Measurements from ENCODE around the gene LRRC38. TPM values are rescaled to one million over a fixed set of nuclear protein-coding genes. Genes with fewer than 3 reads are reported as not detected.
"Not testable (repeated sequence)": the region's sequence is repeated elsewhere in the genome, so short reads cannot be mapped to it uniquely, and the experiment has no call there.

The LRRC38 gene
- total RNA-seq, 1 donor: not detected

DNA sequence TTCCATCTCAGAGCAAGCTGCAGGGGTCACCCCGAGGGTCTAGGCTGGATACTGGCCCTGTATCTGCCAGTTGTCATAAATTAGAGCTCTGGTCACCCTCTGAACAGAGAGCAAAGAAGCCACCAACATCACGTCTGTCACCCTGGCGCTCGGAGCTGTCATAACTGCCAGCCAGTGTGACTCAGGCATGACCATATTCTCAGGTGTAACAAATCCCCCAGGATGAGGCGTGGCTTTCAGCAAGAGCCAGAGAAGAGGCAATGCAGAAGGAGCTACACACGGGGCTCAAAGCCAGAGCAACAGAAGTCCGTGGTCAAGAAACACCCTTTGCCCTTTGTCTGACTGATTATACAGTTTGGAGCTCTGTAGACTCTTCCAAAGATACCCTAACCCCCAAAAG is 63.6 kb downstream of the LRRC38 start:
- H3K4me1 ChIP-seq (ENCODE audit: insufficient read depth, low read length): no peaks in the 10 kb centered on the region
- no peaks in the 10 kb centered on the region for H4K20me1 ChIP-seq (ENCODE audit: insufficient read depth, low read length)
- H3K36me3 ChIP-seq (ENCODE audit: insufficient read depth, low read length): no peaks in the 10 kb centered on the region

DNA sequence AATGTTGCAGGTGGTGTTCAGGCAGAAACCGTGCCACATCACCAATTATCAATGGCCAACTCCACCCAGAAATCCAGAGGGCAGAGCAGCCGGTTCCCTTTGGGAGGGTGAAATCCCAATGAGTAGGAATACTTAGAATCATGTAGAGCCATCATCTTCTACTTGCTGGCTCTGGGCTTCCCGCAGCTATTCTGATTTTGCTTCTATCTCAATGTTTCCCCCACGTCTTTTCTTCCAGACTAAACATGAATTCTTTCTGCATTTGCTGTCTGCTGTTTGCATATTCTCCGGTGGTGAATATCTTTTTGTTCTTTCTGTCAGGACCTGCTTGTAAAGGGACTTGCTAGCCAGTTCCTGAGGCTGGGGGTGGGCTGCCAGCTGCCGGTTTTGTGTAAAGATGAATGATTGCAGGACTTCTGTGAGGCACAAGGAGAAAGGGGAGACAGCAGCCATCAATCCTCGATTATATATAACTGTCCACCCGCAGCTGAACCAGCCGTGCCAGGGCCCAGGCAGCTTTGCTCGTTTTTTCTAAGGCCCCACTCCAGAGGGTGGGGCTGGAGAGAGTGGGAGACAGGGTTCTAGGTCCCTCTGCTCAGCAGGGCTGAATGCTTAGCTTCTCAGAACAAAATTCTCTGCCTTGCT is 70.3 kb downstream of the LRRC38 start:
- peak; percentile 81 for DNase-seq (ENCODE audit: insufficient read length, low spot score, missing footprints)
- H3K36me3 ChIP-seq (ENCODE audit: insufficient read depth, low read length): no peaks in the 10 kb centered on the region

More for the DNA sequence above, 63.6 kb downstream of the LRRC38 start:
- Histone ChIP-seq H3K4me2 (ENCODE audit: insufficient read depth, low read length) (no peak overlapping the region), H3K27ac (ENCODE audit: low read depth, low read length) (no peak overlapping the region), H2AFZ (ENCODE audit: low read length) (no peak overlapping the region), H3K4me3 (ENCODE audit: insufficient read depth, low read length) (no peak overlapping the region), H3K79me2 (ENCODE audit: insufficient read depth, low read length) (no peaks in the 10 kb centered on the region), H3K9me3 (ENCODE audit: low read depth, low read length) (no peaks in the 10 kb centered on the region), H3K27me3 (ENCODE audit: insufficient read depth, low read length) (no peaks in the 10 kb centered on the region)
- TF ChIP-seq, protein P1, sequence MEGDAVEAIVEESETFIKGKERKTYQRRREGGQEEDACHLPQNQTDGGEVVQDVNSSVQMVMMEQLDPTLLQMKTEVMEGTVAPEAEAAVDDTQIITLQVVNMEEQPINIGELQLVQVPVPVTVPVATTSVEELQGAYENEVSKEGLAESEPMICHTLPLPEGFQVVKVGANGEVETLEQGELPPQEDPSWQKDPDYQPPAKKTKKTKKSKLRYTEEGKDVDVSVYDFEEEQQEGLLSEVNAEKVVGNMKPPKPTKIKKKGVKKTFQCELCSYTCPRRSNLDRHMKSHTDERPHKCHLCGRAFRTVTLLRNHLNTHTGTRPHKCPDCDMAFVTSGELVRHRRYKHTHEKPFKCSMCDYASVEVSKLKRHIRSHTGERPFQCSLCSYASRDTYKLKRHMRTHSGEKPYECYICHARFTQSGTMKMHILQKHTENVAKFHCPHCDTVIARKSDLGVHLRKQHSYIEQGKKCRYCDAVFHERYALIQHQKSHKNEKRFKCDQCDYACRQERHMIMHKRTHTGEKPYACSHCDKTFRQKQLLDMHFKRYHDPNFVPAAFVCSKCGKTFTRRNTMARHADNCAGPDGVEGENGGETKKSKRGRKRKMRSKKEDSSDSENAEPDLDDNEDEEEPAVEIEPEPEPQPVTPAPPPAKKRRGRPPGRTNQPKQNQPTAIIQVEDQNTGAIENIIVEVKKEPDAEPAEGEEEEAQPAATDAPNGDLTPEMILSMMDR (IDR thresholded peaks at IDR 0.05; ENCODE audit: extremely low read depth, low read depth, low read length): no peak
- no peak for DNase-seq (ENCODE audit: insufficient read length, low spot score, missing footprints)

DNA sequence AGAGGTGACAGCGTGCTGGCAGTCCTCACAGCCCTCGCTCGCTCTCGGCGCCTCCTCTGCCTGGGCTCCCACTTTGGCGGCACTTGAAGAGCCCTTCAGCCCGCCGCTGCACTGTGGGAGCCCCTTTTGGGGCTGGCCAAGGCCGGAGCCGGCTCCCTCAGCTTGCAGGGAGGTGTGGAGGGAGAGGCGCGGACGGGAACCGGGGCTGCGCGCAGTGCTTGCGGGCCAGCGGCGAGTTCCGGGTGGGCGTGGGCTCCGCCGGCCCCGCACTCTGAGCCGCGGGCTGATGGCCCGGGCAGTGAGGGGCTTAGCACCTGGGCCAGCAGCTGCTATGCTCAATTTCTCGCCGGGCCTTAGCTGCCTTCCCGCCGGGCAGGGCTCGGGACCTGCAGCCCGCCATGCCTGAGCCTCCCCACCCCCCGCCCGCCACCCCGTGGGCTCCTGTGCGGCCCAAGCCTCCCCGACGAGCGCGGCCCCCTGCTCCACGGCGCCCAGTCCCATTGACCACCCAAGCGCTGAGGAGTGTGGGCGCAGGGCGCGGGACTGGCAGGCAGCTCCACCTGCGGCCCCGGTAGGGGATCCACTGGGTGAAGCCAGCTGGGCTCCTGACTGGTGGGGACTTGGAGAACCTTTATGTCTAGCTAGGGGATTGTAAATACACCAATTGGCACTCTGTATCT is 74.6 kb downstream of the LRRC38 start:
- not testable (repeated sequence) for H3K4me3 ChIP-seq (ENCODE audit: insufficient read depth, low read length); H3K27me3 ChIP-seq (ENCODE audit: insufficient read depth, low read length); DNase-seq (ENCODE audit: insufficient read length, low spot score, missing footprints); H3K4me1 ChIP-seq (ENCODE audit: insufficient read depth, low read length); H3K27ac ChIP-seq (ENCODE audit: low read depth, low read length); H2AFZ ChIP-seq (ENCODE audit: low read length); H4K20me1 ChIP-seq (ENCODE audit: insufficient read depth, low read length); H3K9me3 ChIP-seq (ENCODE audit: low read depth, low read length); H3K36me3 ChIP-seq (ENCODE audit: insufficient read depth, low read length); H3K4me2 ChIP-seq (ENCODE audit: insufficient read depth, low read length); H3K79me2 ChIP-seq (ENCODE audit: insufficient read depth, low read length)

More for the DNA sequence above, 70.3 kb downstream of the LRRC38 start:
- Histone ChIP-seq H3K27ac (ENCODE audit: low read depth, low read length) (no peak overlapping the region), H3K9me3 (ENCODE audit: low read depth, low read length) (no peaks in the 10 kb centered on the region), H3K79me2 (ENCODE audit: insufficient read depth, low read length) (no peaks in the 10 kb centered on the region), H4K20me1 (ENCODE audit: insufficient read depth, low read length) (no peaks in the 10 kb centered on the region), H3K4me1 (ENCODE audit: insufficient read depth, low read length) (no peaks in the 10 kb centered on the region), H3K4me3 (ENCODE audit: insufficient read depth, low read length) (no peak overlapping the region), H3K27me3 (ENCODE audit: insufficient read depth, low read length) (no peaks in the 10 kb centered on the region), H2AFZ (ENCODE audit: low read length) (no peak overlapping the region), H3K4me2 (ENCODE audit: insufficient read depth, low read length) (no peak overlapping the region)
- TF ChIP-seq, protein P1 (IDR thresholded peaks at IDR 0.05; ENCODE audit: extremely low read depth, low read depth, low read length): no peak

DNA sequence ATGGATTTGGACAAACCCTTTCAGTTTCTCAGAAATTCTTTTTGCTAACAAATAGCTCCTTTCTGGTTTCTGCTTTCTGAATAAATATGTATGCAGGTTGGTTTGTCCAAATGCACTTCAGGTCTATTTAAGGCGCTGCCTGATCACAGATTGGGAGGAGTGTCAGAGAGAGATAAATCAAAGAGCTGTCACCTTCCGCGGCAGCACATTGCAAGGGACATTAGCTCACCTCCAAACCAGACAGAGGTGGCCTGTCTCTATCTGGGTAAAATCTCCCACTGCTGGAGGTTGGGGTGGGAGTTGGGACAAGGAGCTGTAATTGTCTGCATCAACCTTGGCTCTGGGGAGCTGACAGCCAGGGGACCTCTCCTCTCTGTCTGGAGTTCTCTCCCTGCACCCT is 78.3 kb downstream of the LRRC38 start:
- TF ChIP-seq, protein P1 (IDR thresholded peaks at IDR 0.05; ENCODE audit: extremely low read depth, low read depth, low read length): no peak
- Histone ChIP-seq H3K4me1 (ENCODE audit: insufficient read depth, low read length) (no peaks in the 10 kb centered on the region), H3K36me3 (ENCODE audit: insufficient read depth, low read length) (no peaks in the 10 kb centered on the region), H3K27ac (ENCODE audit: low read depth, low read length) (no peak overlapping the region), H3K4me3 (ENCODE audit: insufficient read depth, low read length) (no peak overlapping the region), H3K4me2 (ENCODE audit: insufficient read depth, low read length) (no peak overlapping the region), H4K20me1 (ENCODE audit: insufficient read depth, low read length) (no peaks in the 10 kb centered on the region), H3K9me3 (ENCODE audit: low read depth, low read length) (no peaks in the 10 kb centered on the region), H3K27me3 (ENCODE audit: insufficient read depth, low read length) (no peaks in the 10 kb centered on the region), H2AFZ (ENCODE audit: low read length) (no peak overlapping the region), H3K79me2 (ENCODE audit: insufficient read depth, low read length) (no peaks in the 10 kb centered on the region)
- DNase-seq (ENCODE audit: insufficient read length, low spot score, missing footprints): no peak

- H3K4me2 ChIP-seq (ENCODE audit: insufficient read depth, low read length); H3K9me3 ChIP-seq (ENCODE audit: low read depth, low read length); H3K79me2 ChIP-seq (ENCODE audit: insufficient read depth, low read length); H3K4me3 ChIP-seq (ENCODE audit: insufficient read depth, low read length); H3K27ac ChIP-seq (ENCODE audit: low read depth, low read length); H3K36me3 ChIP-seq (ENCODE audit: insufficient read depth, low read length); H3K27me3 ChIP-seq (ENCODE audit: insufficient read depth, low read length); DNase-seq (ENCODE audit: insufficient read length, low spot score, missing footprints); H3K4me1 ChIP-seq (ENCODE audit: insufficient read depth, low read length); H4K20me1 ChIP-seq (ENCODE audit: insufficient read depth, low read length); H2AFZ ChIP-seq (ENCODE audit: low read length): not testable (repeated sequence)
These were observed 80.0 kb downstream of the LRRC38 start for GRCh38 chr1:13433694-13434358.
